ENCODE measurements around the gene GLYR1.

The GLYR1 gene

GRCh38 chr16:4754865-4755264 is 92.2 kb downstream of the GLYR1 start:
- DNase-seq = no peak

- DNase-seq = no peak
These were observed 93.9 kb downstream of the GLYR1 start for GRCh38 chr16:4753227-4753626.

Measured in DMS 273 treated with DMSO at 0.1 percent for 48 hours (cell line).